ENCODE results near the gene SLIT3.

SLIT3 gene

GRCh38 chr5:168878135-168878745, 422.7 kb downstream of the SLIT3 start:
- Histone ChIP-seq H3K4me3 (ENCODE audit: low read depth, low read length) (no peak overlapping the region), H3K36me3 (replicated peaks) (no peaks in the 10 kb centered on the region), H3K27ac (no peak overlapping the region), H3K27me3 (replicated peaks) (no peaks in the 10 kb centered on the region)
- no peak for TF ChIP-seq CTCF (IDR thresholded peaks at IDR 0.05; ENCODE audit: low read depth, low read length, missing control alignments)
- in situ Hi-C loops (cut with HindIII; ENCODE audit: low pct_ligation_motif_present, low sequenced_read_pairs) = no loop called here
- no peak for DNase-seq

GRCh38 chr5:168877132-168877892, 423.6 kb downstream of the SLIT3 start:
- H3K36me3 ChIP-seq (replicated peaks) = no peaks in the 10 kb centered on the region
- H3K4me3 ChIP-seq (ENCODE audit: low read depth, low read length) = no peak overlapping the region
- no peaks in the 10 kb centered on the region for H3K27me3 ChIP-seq (replicated peaks)
- TF ChIP-seq CTCF (IDR thresholded peaks at IDR 0.05; ENCODE audit: low read depth, low read length, missing control alignments) = no peak
- DNase-seq = no peak
- H3K27ac ChIP-seq = no peak overlapping the region
- in situ Hi-C loops (cut with HindIII; ENCODE audit: low pct_ligation_motif_present, low sequenced_read_pairs) = no loop called here

GRCh38 chr5:168876419-168876818, 424.5 kb downstream of the SLIT3 start:
- Histone ChIP-seq H3K4me3 (ENCODE audit: low read depth, low read length) (no peak overlapping the region), H3K36me3 (replicated peaks) (no peaks in the 10 kb centered on the region), H3K27ac (no peak overlapping the region), H3K27me3 (replicated peaks) (no peaks in the 10 kb centered on the region)
- in situ Hi-C loops (cut with HindIII; ENCODE audit: low pct_ligation_motif_present, low sequenced_read_pairs) = no loop called here
- DNase-seq = no peak
- no peak for TF ChIP-seq CTCF (IDR thresholded peaks at IDR 0.05; ENCODE audit: low read depth, low read length, missing control alignments)

GRCh38 chr5:168875832-168876231, 425.1 kb downstream of the SLIT3 start:
- in situ Hi-C loops (cut with HindIII; ENCODE audit: low pct_ligation_motif_present, low sequenced_read_pairs) = no loop called here
- peak; percentile 7 for DNase-seq

GRCh38 chr5:168874713-168875380, 426.1 kb downstream of the SLIT3 start:
- no peaks in the 10 kb centered on the region for H3K27me3 ChIP-seq (replicated peaks)
- H3K36me3 ChIP-seq (replicated peaks) = no peaks in the 10 kb centered on the region
- in situ Hi-C loops (cut with HindIII; ENCODE audit: low pct_ligation_motif_present, low sequenced_read_pairs) = no loop called here
- peak; percentile 49 for TF ChIP-seq CTCF (IDR thresholded peaks at IDR 0.05; ENCODE audit: low read depth, low read length, missing control alignments)
- no peak overlapping the region for H3K27ac ChIP-seq
- peak; percentile 28 for DNase-seq
- no peak overlapping the region for H3K4me3 ChIP-seq (ENCODE audit: low read depth, low read length)

More at GRCh38 chr5:168875832-168876231, 425.1 kb downstream of the SLIT3 start:
- no peak for TF ChIP-seq CTCF (IDR thresholded peaks at IDR 0.05; ENCODE audit: low read depth, low read length, missing control alignments)
- Histone ChIP-seq H3K27ac (no peak overlapping the region), H3K4me3 (ENCODE audit: low read depth, low read length) (no peak overlapping the region), H3K27me3 (replicated peaks) (no peaks in the 10 kb centered on the region), H3K36me3 (replicated peaks) (no peaks in the 10 kb centered on the region)
